Left kidney (tissue), 8 donors: ENCODE measurements around the gene BCKDHB. TPM values are rescaled to one million over a fixed set of nuclear protein-coding genes. Genes with fewer than 3 reads are reported as not detected.
"Not testable (repeated sequence)": the region's sequence is repeated elsewhere in the genome, so short reads cannot be mapped to it uniquely, and the experiment has no call there.

Experiments
- DNase-seq: peaks from one replicate; pipeline ENCODE4 v3.0.0-alpha.2; 2013
- long read RNA-seq, 8 donors: transcript quantifications; one replicate each; lab custom pipeline, GENCODE V29; 2026
- polyA plus RNA-seq: library from polyadenylated mRNA; unstranded; fragments of 120-200 nt; gene quantifications from one replicate; pipeline ENCODE4 v1.2.1, GENCODE V29; 2013; ENCODE audit not compliant: insufficient read length

BCKDHB gene
- 34.4 TPM for polyA plus RNA-seq
- long read RNA-seq, donor 1, transcript BCKDHB-201 (10 exons, 3,692 nt) = major isoform, 6 of 39 reads
- long read RNA-seq, donor 1, transcript BCKDHB-202 (11 exons, 1,514 nt) = minor isoform, 5 of 39 reads
- long read RNA-seq, donor 1, partial matches to known transcripts = 26 of 39 reads
- long read RNA-seq, donor 1, other reads (novel, unspliced or antisense) = 0 of 39 reads
- long read RNA-seq, donor 2, transcript BCKDHB-201 (10 exons, 3,692 nt) = major isoform, 6 of 9 reads
- long read RNA-seq, donor 2, partial matches to known transcripts = 0 of 9 reads
- long read RNA-seq, donor 2, other reads (novel, unspliced or antisense) = 0 of 9 reads
- long read RNA-seq, donor 3, partial matches to known transcripts = 13 of 20 reads
- long read RNA-seq, donor 3, other reads (novel, unspliced or antisense) = 0 of 20 reads
- long read RNA-seq, donor 4 = 0 reads
- long read RNA-seq, donor 5, transcript BCKDHB-201 (10 exons, 3,692 nt) = major isoform, 8 of 13 reads
- long read RNA-seq, donor 5, transcript BCKDHB-202 (11 exons, 1,514 nt) = minor isoform, 5 of 13 reads
- long read RNA-seq, donor 5, partial matches to known transcripts = 0 of 13 reads
- long read RNA-seq, donor 5, other reads (novel, unspliced or antisense) = 0 of 13 reads
- long read RNA-seq, donor 6, transcript BCKDHB-201 (10 exons, 3,692 nt) = major isoform, 7 of 23 reads
- long read RNA-seq, donor 6, transcript BCKDHB-202 (11 exons, 1,514 nt) = minor isoform, 5 of 23 reads
- long read RNA-seq, donor 6, partial matches to known transcripts = 10 of 23 reads
- long read RNA-seq, donor 6, other reads (novel, unspliced or antisense) = 0 of 23 reads
- long read RNA-seq, donor 7, transcript BCKDHB-201 (10 exons, 3,692 nt) = major isoform, 12 of 17 reads
- long read RNA-seq, donor 7, transcript BCKDHB-202 (11 exons, 1,514 nt) = minor isoform, 5 of 17 reads
- long read RNA-seq, donor 7, partial matches to known transcripts = 0 of 17 reads
- long read RNA-seq, donor 7, other reads (novel, unspliced or antisense) = 0 of 17 reads
- long read RNA-seq, donor 8, transcript BCKDHB-201 (10 exons, 3,692 nt) = major isoform, 6 of 7 reads
- long read RNA-seq, donor 8, partial matches to known transcripts = 0 of 7 reads
- long read RNA-seq, donor 8, other reads (novel, unspliced or antisense) = 0 of 7 reads

- peak; percentile 98 for DNase-seq
Measured at GRCh38 chr6:80106418-80107235, at the start of gene BCKDHB. BCKDHB (plus strand) TSS chr6:80106671; CDS start chr6:80106694, 23 bp downstream.

DNA sequence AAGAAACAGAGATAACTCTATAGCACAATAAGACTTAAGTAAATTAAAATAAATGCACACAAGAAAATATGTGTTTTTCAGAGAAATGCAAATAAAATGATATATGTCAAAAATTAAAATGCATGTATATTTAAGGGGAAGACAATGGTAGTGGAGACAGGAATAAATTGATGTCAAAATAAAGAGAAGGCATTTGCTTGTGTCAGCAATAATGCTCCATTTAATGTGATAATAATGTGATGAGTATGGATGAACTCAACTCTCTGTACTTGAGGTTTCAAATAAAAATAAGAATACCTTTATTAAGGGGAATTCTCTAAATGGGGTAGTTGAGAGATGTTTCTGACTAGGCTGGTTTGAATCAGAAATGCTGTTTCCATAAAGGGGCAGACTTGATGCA, 45.7 kb upstream of the BCKDHB start:
- no peak for DNase-seq

GRCh38 chr6:80068146-80068545, 38.3 kb upstream of the BCKDHB start:
- DNase-seq = not testable (repeated sequence)

- not testable (repeated sequence) for DNase-seq
Measured at GRCh38 chr6:80070431-80070830, 36.0 kb upstream of the BCKDHB start.

- no peak for DNase-seq
Measured at GRCh38 chr6:80077067-80077466, 29.4 kb upstream of the BCKDHB start.

GRCh38 chr6:80088637-80089036, 17.8 kb upstream of the BCKDHB start:
- DNase-seq = no peak

DNA sequence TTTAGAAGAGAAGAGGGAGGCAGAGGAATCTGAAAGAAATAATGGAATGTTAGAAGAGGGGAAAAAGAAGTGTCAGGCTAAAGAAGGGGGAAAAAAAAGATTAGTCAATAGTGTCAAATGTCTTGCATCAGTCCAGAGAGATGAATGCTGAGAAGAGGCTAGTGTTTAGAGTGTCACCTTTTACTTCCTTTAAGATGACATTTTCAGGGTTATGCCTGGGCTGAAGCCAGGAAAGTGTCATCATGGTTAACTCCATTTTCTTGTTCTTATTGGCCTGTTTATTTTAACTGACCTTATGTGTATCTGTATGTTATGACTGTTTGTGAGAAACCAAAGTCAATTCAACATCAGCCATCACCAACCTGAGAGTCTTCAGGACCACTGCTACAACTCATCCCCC, 15.0 kb upstream of the BCKDHB start:
- DNase-seq = no peak

GRCh38 chr6:80094017-80094416, 12.5 kb upstream of the BCKDHB start:
- peak; percentile 3 for DNase-seq

- DNase-seq = no peak
Measured at GRCh38 chr6:80095600-80095999, 10.9 kb upstream of the BCKDHB start.

GRCh38 chr6:80098392-80098791, 8.1 kb upstream of the BCKDHB start:
- DNase-seq = no peak

GRCh38 chr6:80104520-80104919, 2.0 kb upstream of the BCKDHB start:
- DNase-seq = no peak

DNA sequence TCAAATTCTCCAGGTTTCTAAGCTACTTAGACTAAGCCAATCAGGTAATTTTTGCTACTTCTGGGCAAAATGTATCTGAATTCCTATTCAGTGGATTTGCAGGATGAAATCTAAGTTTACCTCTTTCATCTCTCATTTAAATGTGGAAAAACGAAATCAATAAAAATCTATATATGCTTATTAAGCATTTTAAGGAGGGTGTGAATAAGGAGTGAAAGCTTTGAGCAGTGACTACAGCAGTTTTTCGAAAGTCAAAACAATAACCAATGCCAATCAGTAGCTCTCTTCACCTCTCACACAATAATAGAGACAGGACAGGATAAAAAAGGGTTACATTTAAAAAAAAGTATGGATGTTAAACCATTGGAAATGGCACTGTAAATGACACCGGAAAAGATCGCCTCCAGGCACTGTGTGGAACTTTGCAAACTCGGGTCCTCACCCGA, 476 bp upstream of the BCKDHB start:
- DNase-seq = no peak

DNA sequence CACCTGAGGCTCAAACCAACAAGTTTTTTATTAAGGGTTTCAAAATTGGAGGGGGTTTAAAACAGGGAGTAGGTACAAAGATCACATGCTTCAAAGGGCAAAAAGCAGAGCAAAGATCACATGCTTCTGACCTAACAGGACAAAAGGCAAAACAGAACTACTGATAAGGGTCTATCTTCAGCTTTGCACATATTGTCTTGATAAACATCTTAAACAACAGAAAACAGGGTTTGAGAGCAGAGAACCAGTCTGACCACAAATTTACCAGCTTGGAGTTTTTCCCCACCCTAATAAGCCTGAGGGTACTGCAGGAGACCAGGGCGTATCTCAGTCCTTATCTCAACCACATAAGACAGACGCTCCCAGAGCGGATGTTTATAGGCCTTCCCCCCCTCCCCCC, 16.1 kb downstream of the BCKDHB start:
- not testable (repeated sequence) for DNase-seq

GRCh38 chr6:80126657-80127345, 20.3 kb downstream of the BCKDHB start:
- DNase-seq = no peak

DNA sequence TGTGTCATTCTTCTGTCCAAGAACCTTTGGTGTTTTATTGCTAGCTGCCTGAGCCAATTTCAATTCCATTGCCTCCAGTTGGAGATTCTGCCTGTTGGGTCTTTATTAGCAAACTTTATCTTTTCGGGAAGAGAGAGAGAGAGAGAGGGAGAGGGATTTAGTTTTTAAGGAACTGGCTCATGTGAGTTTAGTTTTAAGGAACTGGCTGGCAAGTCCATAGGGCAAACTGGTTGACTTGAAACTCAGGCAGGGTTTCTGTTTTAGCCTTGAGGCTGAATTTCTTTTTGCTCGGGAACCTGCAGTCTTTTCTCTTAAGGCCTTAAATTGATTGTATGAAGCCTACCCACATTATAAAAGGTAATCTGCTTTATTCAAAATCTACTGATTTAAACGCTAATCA, 23.0 kb downstream of the BCKDHB start:
- no peak for DNase-seq

DNA sequence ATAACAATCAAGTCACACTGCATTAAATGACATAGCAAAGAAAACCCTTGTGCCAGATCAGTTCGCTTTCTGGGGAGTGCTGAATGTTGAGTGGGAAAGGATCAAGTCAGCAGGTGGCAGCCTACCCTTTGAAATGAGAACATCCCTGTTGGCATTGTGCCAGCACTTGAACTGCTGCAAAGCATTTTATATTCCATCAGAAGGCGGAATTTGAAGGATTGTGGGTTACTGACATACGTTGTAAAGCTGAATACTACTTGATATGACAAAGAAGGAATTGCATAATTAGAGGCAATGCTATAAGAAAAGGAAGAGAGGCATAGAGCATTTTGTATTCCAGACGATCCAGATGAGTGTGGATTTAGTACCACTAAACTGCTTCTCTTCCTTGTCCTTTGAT, 26.5 kb downstream of the BCKDHB start:
- DNase-seq = peak; percentile 46

DNA sequence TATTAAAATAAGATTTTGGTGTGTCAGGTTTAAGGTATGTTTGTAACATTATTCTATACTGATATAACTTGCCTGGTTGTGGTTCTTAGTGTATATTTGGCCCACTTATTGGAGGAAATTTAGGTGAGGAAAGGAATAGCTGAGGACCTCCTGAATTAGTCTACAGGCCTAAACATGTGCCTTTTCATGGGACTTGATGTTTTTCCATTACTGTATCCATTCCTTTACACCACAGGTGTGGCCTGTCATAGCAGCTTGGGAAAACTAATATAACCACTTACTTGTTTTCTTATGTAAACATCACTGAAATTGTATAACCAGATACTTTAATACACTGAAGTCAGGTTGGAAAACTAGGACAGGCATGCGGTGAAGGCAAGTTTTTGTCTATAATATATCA, 27.6 kb downstream of the BCKDHB start:
- no peak for DNase-seq

- DNase-seq = no peak
Measured at GRCh38 chr6:80142586-80142985, 36.1 kb downstream of the BCKDHB start.

DNA sequence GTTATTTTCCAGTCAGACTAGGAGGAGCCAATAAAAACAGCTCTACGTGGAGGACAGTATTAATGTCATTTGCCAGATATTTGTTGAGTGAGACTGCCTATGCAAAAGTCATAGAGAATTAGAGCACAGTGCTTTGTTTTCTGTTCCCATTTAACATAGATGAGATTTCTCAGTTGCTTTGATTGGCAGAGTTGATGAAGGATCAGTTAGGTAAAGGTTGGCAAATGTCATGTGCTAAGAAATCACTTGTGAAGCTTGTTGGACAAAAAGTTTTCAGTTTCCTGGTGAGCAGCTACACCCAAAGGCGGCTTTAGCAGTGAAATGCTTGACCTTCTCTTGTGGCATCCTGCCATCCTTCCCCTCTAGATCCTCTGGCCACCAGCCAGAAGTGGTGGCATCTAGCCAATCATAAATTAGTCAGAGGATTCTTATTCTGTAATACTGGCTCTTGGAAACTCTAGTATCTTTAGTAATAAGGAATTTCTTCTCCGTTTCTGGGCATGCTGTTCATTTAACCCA, 37.0 kb downstream of the BCKDHB start:
- DNase-seq = no peak

GRCh38 chr6:80144753-80145315, 38.4 kb downstream of the BCKDHB start:
- DNase-seq = no peak
